Suprapubic skin (tissue), 4 donors: Measurements from ENCODE around the gene B3GNT8. TPM values are rescaled to one million over a fixed set of nuclear protein-coding genes. Genes with fewer than 3 reads are reported as not detected.
A peak's percentile ranks its signal among the peaks of the same experiment; 100 is the strongest.

Experiments
- DNase-seq, 2 donors: peaks; one replicate each; pipeline ENCODE4 v3.0.0-alpha.2; 2019; ENCODE audit warnings: low spot score in 2 of 2
- H3K27ac ChIP-seq: fragments of 200-600 bp; sonication (generic); one replicate; pipeline ENCODE4 v1.5.1; 2019
- H3K27me3 ChIP-seq: fragments of 200-600 bp; sonication (generic); one replicate; pipeline ENCODE4 v1.5.1; 2019
- H3K36me3 ChIP-seq: fragments of 200-600 bp; sonication (generic); one replicate; pipeline ENCODE4 v1.5.1; 2019
- H3K4me1 ChIP-seq: fragments of 200-600 bp; sonication (generic); one replicate; pipeline ENCODE4 v1.5.1; 2019
- H3K4me3 ChIP-seq: fragments of 200-600 bp; sonication (generic); one replicate; pipeline ENCODE4 v1.5.1; 2019; ENCODE audit warnings: mild to moderate bottlenecking
- H3K9me3 ChIP-seq: fragments of 200-600 bp; sonication (generic); one replicate; pipeline ENCODE4 v1.5.1; 2019
- EP300 ChIP-seq: sonication (generic); formaldehyde crosslinking; IDR thresholded peaks from one replicate; pipeline ENCODE4 v1.6.1; 2017; ENCODE audit warnings: antibody characterized with exemption
- POLR2A ChIP-seq, 2 donors: fragments of 450-650 bp; IDR thresholded peaks; one replicate each; pipeline ENCODE4 v1.6.1; 2017; ENCODE audit warnings: antibody characterized with exemption in 2 of 2, mild to moderate bottlenecking in 2 of 2, moderate library complexity in 2 of 2
- POLR2AphosphoS5 ChIP-seq, 3 donors: sonication (generic); formaldehyde crosslinking; IDR thresholded peaks; one replicate each; pipeline ENCODE4 v1.6.1; 2017; ENCODE audit warnings: antibody characterized with exemption in 3 of 3
- WGBS: methylation state at CpG from one replicate; pipeline ENCODE4 v1.1.5; 2018; 5-methylcytosine and 5-hydroxymethylcytosine counted together
- total RNA-seq, 4 donors: library from RNA; depleted of rRNA; stranded (reverse); fragments of >200 nt; gene quantifications; one replicate each; pipeline ENCODE4 v1.1.0, GENCODE V29; 2016
- TF ChIP-seq, protein P1 (sequence below), 2 donors: fragments of 200-600 bp in 1 of 2; fragments of 450-650 bp in 1 of 2; sonication (generic) in 1 of 2; IDR thresholded peaks; one replicate each; pipeline ENCODE4 v1.5.1; 2016 to 2019; ENCODE audit warnings: antibody characterized with exemption in 2 of 2, mild to moderate bottlenecking in 1 of 2, moderate library complexity in 1 of 2

Gene B3GNT8
- total RNA-seq, 4 donors from 2014 or later: 4.7 to 9.6 (median 6.2) TPM

DNA sequence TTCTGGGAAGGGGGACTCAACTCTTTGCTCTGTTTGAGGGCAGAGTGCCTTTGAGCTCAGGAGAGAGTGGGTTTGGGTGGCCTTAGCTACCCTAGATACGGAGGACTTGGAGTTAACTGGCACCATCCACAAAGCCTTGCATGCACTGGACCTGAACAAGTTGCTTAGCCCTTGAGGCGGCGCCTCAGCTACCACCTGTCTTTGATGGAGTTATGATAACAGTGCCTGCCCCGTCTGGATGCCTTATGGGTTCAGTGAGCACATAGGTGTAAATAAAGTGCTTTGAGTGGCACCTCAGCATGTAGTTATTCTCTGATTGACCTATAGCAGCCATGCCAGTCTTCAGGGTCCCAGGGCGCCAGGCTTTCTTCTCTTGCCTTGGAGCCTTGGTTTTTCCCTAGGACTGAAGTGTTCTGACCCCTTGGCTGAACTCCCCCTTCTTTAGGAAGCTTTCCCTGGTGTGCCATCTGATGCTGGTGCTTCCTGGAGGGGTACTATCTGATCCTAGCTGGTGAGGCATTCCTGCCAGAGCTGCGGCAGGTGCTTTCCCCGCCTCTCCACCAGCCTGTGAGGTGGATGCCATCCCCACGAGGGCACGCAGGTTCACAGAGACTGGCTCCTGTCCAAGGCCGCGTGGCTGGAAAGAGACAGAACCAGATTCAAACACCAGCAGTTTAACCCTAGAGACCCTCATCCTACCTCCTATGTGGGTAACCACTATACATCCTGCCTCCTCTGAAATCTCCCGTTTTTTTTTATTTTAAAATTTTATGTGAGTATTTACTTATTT is 23.8 kb downstream of the B3GNT8 start:
- peaks cover 5% of the 10 kb centered on the region for H3K36me3 ChIP-seq
- no peaks in the 10 kb centered on the region for H3K9me3 ChIP-seq
- WGBS: 54% methylated on average over 12 of the region's 12 CpGs
- no peak overlapping the region for H3K27ac ChIP-seq
- DNase-seq: no peak
- TF ChIP-seq, protein P1, sequence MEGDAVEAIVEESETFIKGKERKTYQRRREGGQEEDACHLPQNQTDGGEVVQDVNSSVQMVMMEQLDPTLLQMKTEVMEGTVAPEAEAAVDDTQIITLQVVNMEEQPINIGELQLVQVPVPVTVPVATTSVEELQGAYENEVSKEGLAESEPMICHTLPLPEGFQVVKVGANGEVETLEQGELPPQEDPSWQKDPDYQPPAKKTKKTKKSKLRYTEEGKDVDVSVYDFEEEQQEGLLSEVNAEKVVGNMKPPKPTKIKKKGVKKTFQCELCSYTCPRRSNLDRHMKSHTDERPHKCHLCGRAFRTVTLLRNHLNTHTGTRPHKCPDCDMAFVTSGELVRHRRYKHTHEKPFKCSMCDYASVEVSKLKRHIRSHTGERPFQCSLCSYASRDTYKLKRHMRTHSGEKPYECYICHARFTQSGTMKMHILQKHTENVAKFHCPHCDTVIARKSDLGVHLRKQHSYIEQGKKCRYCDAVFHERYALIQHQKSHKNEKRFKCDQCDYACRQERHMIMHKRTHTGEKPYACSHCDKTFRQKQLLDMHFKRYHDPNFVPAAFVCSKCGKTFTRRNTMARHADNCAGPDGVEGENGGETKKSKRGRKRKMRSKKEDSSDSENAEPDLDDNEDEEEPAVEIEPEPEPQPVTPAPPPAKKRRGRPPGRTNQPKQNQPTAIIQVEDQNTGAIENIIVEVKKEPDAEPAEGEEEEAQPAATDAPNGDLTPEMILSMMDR (IDR thresholded peaks at IDR 0.05): no peak
- TF ChIP-seq POLR2A (IDR thresholded peaks at IDR 0.05): no peak
- TF ChIP-seq EP300: no peak
- TF ChIP-seq POLR2AphosphoS5 (IDR thresholded peaks at IDR 0.05): no peak
- H3K27me3 ChIP-seq: no peaks in the 10 kb centered on the region
- H3K4me3 ChIP-seq: no peak overlapping the region
- peaks cover 34% of the 10 kb centered on the region for H3K4me1 ChIP-seq

- H3K27ac ChIP-seq: no peak overlapping the region
- H3K36me3 ChIP-seq: peaks cover 5% of the 10 kb centered on the region
- no peaks in the 10 kb centered on the region for H3K9me3 ChIP-seq
- TF ChIP-seq EP300: no peak
- TF ChIP-seq, protein P1 (IDR thresholded peaks at IDR 0.05): no peak
- TF ChIP-seq POLR2AphosphoS5 (IDR thresholded peaks at IDR 0.05): no peak
- no peak for TF ChIP-seq POLR2A (IDR thresholded peaks at IDR 0.05)
- H3K4me1 ChIP-seq: peaks cover 33% of the 10 kb centered on the region
- no peak overlapping the region for H3K4me3 ChIP-seq
- WGBS: 60% methylated on average over 3 of the region's 3 CpGs
- no peak for DNase-seq
- no peaks in the 10 kb centered on the region for H3K27me3 ChIP-seq
These were observed 25.2 kb downstream of the B3GNT8 start for GRCh38 chr19:41402010-41402409.

GRCh38 chr19:41401483-41401882 is 25.7 kb downstream of the B3GNT8 start:
- WGBS: 73% methylated on average over 4 of the region's 4 CpGs
- Histone ChIP-seq H3K27me3 (no peaks in the 10 kb centered on the region), H3K4me3 (no peak overlapping the region), H3K4me1 (peaks cover 38% of the 10 kb centered on the region), H3K36me3 (peaks cover 5% of the 10 kb centered on the region), H3K27ac (no peak overlapping the region), H3K9me3 (no peaks in the 10 kb centered on the region)
- TF ChIP-seq EP300: no peak
- TF ChIP-seq, protein P1 (IDR thresholded peaks at IDR 0.05): no peak
- no peak for TF ChIP-seq POLR2AphosphoS5 (IDR thresholded peaks at IDR 0.05)
- TF ChIP-seq POLR2A (IDR thresholded peaks at IDR 0.05): no peak
- DNase-seq: no peak

DNA sequence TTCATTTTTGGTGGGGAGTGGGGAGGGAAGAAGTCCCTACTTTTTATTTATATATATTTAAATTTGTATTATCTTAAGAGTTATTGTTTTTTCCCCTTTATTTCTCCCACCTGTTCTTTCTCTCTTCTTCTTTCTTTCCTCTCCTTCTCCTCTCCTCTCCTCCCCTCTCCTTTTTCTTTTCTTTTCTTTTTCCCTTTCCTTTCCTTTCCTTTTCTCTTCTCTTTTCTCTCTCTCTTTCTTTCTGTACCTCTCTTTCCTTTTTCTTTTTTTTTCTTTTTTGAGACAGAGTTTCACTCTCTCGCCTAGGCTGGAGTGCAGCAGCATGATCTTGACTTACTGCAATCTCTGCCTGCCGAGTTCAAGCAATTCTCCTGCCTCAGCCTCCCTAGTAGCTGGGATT is 27.6 kb downstream of the B3GNT8 start:
- TF ChIP-seq POLR2AphosphoS5 (IDR thresholded peaks at IDR 0.05) (no peak), POLR2A (IDR thresholded peaks at IDR 0.05) (no peak), EP300 (no peak)
- TF ChIP-seq, protein P1 (IDR thresholded peaks at IDR 0.05): no peak
- Histone ChIP-seq H3K36me3 (peaks cover 5% of the 10 kb centered on the region), H3K27ac (no peak overlapping the region), H3K9me3 (no peaks in the 10 kb centered on the region), H3K27me3 (no peaks in the 10 kb centered on the region), H3K4me3 (no peak overlapping the region), H3K4me1 (peaks cover 37% of the 10 kb centered on the region)
- WGBS: 93% methylated on average over 2 of the region's 2 CpGs
- DNase-seq: no peak

DNA sequence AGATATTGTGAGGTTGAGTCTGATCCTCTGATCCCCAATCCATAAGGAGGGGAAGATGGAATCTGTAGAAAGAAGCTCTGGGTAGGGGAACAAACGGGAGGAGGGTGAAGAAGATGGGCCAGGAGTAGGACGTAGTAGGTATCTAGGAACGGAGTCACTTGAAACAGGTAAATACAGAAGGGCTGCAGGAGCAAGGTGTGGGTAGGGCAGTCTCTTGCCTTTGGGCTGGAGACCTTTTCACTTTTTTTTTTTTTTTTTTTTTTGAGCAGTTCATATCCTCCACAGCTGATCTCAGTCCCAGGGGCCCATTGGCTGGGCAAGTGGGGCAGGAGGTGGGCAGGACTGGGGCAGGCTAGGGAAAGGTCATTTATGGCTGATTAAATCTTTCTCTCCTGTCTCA is 28.1 kb downstream of the B3GNT8 start:
- no peaks in the 10 kb centered on the region for H3K27me3 ChIP-seq
- H3K4me1 ChIP-seq: peaks cover 37% of the 10 kb centered on the region
- peaks cover 5% of the 10 kb centered on the region for H3K36me3 ChIP-seq
- peak overlapping the region; percentile 96 for H3K4me3 ChIP-seq
- no peak overlapping the region for H3K27ac ChIP-seq
- TF ChIP-seq POLR2A (IDR thresholded peaks at IDR 0.05) (no peak), EP300 (no peak), POLR2AphosphoS5 (IDR thresholded peaks at IDR 0.05) (no peak)
- TF ChIP-seq, protein P1 (IDR thresholded peaks at IDR 0.05): no peak
- no peak for DNase-seq
- 78% methylated on average over 3 of the region's 3 CpGs for WGBS
- H3K9me3 ChIP-seq: no peaks in the 10 kb centered on the region
